ENCODE measurements around the gene KLHL29. TPM values are rescaled to one million over a fixed set of nuclear protein-coding genes. Genes with fewer than 3 reads are reported as not detected.
A peak's percentile ranks its signal among the peaks of the same experiment; 100 is the strongest.
"Not testable (repeated sequence)": the region's sequence is repeated elsewhere in the genome, so short reads cannot be mapped to it uniquely, and the experiment has no call there.

KLHL29 gene
- total RNA-seq, 1 donor from 2014 or later, result 6.9 TPM

DNA sequence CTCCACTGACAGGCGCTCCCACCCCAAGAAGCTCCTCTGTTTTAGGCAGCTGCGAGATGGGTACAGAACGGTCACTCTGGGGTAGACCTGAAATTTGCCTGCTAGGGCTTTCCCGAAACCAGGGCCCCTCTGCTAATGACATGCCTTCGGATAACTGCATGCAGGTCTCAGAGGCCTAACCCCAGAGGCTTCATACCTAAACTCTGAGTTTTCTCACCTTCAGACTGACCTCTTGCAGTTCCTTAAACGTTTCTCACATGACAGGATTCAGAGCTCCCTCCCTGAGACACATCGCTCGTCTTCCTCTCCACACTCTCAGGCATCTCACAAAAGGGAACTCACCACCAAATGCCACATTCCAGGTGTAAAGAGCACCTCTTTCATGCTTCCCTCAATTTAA is 11.3 kb upstream of the KLHL29 start:
- DNase-seq, result no peak

DNA sequence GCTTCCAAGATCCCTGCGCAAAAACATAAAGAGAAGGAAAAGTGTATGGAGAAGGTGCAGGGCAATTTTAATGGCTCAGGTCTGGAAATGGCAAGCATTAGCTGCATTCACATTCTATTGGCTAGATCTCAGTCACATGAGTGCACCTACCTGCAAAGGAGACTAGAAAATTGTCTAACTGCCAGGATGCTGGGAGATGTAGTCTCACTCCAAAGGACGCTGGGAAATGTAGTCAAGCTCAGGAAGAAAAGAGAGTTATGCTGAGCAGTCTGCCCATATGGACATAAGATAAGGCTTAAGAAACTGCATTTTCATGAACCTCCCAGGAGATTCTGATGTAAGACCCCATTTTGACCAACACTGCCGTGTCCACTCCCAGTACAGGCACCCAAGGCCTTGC is 9.5 kb upstream of the KLHL29 start:
- DNase-seq, result no peak

DNA sequence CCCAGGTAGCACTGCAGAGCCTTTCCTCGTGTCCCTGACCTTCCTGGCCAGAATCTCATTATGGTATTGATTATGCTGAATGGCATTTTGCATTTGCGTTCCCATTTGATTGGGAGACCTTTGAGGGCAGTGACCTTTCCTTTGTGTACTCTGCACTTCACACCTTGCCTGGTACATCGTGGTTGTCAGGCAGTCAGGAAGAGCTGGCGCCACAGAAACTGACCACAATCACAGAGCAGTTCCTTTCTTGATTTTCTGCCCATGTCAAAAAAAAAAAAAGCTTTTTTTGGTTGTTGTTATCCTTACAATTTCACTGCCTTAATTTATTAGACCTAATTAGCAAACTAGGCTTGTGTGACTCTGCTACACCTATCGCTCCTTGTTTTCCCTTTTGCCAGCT is 8.9 kb upstream of the KLHL29 start:
- no peak for DNase-seq

DNA sequence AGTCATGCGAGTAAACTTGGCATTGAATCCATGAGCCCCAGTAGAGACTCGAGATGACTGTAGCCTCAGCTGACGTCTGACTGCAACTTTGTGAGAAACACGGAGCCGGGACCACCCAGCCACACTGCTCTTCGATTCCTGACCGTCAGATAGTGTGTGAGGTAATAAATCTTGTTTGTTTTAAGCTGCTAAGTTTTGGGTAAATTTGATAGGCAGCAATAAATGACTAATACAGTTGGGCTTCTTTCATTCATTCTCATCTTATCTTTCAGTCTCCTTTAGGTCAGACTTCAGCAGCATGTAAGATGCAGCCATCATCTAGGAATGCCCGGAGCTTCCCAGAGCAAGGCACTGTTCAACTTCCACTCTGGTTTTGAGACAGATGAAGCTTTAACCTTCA is 8.0 kb upstream of the KLHL29 start:
- no peak for DNase-seq

DNA sequence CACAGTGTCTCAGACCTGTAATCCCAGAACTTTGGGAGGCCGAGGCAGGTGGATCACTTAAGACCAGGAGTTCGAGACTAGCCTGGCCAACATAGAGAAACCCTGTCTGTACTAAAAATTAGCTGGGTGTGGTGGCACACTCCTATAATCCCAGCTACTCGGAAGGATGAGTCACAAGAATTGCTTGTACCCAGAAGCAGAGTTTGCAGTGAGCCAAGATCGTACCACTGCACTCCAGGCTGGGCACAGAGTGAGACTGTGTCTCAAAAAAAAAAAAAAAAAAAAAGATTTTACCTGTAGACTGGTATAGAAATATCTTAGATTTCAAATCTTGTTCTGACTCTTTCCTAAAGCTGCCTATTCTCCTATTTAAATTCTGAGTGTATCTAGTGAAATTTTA is 7.2 kb upstream of the KLHL29 start:
- DNase-seq, result no peak

DNA sequence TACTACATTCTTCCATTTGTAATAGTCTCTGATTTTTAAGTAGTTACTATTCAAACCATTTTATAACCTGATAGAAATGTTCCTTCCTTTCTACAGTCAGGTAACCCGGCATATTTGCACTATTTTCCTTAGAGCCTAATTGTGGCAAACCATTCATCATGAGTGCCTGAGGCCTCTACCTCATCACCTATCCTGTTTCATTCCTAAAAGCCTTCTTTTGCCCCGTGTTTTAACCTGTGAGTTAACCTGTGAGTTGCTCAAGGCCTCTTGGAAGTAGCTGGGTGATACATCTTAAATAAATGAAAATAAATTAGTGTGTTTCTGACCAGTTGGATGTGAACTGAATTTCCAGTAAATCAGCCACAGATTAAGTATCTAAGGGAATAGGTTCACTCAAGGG is 6.5 kb upstream of the KLHL29 start:
- no peak for DNase-seq

DNA sequence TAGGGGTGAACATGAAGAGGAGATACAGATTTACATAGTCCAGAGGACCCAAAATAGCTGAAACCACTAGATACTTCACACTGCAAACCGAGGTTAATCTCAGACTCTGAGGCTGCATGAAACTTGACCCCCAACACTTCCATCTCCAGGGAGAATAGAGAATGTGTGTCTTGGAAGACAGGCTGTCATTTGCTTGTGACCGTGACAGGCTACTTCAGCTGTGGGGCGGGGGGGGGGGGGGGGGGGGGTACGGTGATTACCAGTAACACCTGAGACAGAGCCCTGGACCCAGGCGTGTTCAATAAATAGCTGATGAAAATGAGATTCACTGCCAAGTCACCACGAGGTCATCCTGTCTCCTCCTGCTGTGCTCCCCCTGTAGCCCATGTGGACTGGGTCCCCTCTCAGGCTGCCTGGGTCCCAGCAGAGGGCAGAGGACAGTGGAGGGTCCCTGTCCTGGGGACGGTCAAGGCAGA is 5.7 kb upstream of the KLHL29 start:
- DNase-seq, result no peak

DNA sequence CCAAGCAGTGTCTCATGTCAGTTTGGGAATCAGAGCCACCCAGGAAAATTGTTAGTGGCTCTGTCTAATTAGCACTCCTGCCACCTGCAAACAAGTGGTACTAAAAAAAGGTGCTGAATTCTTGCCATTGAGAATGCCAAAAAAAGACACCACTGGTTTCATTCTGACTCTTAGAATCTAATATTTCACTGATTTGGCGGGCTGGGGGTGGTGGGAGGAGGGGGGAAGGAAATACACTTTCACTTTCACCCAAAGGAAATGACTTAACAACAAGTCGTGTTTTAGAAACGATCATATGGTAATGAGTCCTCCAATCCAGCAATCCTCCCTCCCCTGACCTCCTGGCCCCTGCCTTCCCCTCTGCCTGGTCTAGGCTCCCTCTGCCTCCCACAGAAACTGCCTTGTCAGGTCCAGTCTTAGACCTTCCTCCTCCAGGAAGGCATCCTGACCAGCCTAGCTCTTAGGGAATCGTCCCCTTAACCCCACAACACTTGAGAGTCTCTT is 4.4 kb upstream of the KLHL29 start:
- no peak for DNase-seq

DNA sequence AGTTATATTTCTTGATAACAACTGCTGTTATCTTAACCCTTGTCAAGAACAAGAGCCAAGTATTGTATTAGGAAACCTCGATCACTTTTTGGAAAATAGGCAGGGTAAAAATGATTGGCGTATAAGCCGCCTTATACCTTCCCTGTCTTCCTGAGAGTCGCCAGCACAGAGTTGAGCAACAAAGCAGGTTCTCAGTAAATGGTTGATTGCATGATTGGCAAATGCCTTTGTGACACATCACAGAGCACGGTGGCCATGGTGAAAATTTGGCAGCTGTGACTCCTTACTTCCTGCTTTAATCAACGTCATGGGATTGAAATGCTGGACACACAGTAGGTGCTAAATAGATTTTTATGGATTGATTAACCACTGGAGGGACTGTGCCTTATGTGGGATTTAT is 3.9 kb upstream of the KLHL29 start:
- no peak for DNase-seq

DNA sequence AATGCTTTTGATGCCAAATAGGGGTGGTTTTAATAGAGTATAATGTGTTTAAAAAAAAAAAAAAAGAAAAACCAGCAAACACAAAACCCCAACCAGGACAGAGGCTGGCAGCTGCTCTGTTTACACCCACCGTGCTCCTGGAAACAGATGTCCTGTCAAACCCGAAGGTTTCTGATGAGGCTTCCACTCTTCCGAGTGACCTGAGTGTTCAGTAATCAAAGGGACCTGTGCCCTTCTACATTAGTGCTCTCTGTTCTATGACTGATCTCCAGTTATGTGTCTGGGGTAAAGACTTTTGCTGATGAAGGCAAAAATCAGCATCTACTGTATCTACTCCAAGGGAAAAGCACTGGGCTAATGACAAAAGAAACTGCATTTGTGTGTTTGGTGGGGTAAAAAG is 3.5 kb upstream of the KLHL29 start:
- no peak for DNase-seq

DNA sequence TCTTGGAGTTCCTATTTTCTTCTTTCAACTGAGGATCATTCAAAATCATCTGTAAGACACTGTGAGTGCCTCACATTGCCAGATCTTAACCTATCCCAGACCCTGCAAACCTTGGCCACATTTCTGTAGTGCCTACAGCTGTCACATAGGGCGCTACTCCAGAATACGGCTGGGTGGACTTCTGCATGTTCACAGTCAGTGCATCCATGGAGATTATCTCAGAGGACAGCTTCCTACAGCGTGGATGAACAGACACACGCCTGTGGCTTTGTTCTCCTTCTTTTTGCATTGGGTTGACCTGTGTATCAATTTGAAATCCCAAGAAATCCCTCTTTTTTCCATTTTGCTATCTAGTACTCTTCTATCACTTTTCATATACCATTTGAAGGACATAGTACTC is 1.9 kb upstream of the KLHL29 start:
- no peak for DNase-seq

DNA sequence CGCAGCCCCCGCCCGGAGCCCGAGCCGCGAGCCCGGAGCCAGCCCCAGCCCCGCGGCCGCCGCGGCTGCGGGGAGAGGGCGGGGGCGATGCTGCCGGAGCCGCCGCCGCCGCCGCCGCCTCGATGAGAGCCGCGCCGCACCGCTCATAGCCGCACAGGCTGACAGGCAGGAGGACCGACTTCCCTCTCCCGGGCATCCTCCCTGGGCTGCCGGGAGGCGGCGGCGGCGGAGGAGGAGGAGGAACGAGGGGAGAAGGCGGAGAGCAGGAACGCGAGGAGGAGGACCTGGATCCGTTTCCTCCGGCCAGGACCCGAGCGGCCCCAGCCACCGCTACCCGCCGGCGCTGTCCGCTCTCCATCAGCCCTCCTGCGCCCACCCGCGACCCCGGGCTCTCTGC is 370 bp downstream of the KLHL29 start:
- DNase-seq, result no peak

DNA sequence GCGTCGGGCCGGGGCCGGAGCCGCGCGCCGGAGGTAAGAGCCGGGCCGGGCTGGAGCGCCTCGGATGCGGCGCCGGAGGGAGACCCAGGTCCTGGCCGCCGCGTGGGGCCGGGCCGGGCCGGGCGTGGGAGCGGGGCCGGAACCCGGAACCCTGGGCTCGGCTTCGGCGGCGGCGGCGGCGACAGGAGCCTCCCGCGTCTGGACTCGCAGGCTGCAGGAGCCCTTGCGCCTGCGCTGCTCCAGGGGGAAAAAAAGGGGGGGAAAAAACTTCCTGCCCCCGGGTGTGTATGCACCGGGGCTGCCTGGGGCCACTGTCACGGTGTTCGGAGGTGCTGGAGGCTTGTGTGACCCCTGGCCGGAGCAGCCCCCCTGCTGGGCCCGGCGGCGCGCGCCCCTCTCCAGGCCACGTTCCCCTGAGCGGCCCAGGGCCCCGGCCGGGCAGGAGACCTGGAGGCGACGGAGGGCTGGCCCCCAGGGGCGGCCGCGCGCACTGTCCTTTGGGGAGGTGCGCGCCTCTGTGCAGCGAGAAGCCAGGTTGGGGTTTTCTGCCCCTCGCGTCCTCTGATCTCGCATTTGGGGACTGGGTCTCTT is 864 bp downstream of the KLHL29 start:
- DNase-seq, result no peak

DNA sequence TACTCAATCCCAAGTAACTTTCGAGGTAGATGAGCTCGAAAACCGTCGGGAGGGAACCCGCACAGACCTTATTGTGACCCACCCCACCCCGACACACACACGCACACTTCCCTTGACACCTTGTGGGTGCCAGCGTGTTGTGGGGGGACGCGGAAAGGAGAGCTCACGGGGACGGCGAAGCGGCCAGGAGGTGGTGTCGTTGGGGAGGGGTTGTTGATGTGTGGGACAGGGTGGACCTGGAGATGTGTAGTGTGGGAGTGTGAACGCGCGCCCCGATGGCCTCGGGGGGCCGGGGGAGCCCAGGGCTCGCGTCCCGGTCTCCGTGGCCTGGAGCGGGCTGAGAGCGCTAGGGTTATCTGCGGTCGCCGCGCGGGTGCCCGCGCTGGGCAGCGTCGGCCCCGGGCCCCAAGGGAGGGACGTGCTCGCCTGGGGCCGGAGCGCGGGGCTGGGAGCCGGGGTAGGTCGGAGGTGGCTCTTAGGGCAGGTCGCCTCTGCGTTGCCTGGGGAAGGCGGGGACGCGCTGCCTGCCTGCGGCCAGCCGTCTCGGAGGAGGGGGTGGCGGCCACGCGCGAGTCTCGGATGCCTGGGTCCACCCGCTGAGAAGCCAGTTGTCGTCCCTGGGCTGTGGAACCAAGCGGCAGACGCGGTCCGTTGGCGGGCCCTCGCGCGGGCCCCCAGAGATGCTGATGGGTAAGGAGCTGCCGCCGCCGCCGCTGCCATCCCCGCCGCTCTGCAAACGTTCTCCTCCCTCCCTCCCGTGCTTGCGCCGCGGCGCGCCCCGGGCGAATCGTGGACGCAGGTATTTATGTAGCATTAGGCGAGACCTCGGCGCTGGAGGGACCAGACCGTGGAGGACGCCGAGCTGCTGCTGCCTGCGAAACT is 1.6 kb downstream of the KLHL29 start:
- no peak for DNase-seq

DNA sequence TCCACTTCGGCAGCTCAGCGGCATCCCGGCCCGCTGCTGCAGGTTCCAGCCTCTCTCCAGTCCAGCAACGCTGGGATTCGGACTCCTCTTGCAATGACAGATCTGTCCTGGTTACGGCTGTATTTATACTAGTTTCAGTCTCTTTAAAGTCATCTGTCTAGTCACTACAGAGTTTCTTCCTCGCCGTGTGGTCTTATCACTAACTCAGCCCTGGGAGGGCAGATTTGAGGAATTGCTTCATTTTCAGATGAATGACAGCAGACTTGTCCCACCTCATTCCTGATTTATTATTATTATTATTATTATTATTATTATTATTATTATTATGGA is 2.2 kb downstream of the KLHL29 start:
- DNase-seq, result no peak

DNA sequence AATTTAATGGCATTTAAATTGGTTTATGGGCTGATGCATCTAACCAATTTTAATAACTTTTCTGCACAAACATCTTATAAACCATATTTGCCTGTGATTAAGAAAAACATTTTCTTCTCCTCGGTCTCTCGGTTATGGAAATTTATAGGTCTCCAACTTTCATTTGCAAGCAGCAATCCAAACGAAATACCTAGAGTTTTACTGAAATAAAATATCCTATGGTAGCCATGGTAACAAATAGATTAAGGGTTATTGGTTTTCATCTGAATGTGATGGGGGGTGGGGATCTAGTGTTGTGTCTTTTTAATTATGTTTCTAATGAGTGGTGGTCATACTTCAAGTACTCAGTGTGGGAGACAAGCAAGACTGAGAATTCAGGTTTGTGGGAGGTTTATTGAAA is 2.9 kb downstream of the KLHL29 start:
- no peak for DNase-seq

DNA sequence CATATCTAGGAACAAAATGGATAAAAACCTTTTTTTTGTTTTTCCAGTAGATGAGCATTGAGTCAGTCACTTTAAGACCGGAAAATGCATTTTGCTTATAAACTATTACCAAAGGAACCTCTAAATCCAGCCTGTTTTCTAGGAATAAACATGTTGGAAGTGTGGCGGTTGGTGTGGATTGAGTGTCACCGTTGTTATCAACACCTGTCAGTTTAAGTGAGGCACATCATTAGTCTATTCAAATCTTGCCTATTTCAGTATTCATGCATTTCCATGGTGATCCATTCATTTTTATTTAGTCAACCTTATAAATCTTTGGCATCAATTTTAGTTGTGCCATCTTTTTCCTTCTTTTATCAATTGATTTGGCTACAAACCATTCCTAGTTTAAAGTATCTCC is 3.3 kb downstream of the KLHL29 start:
- no peak for DNase-seq

DNA sequence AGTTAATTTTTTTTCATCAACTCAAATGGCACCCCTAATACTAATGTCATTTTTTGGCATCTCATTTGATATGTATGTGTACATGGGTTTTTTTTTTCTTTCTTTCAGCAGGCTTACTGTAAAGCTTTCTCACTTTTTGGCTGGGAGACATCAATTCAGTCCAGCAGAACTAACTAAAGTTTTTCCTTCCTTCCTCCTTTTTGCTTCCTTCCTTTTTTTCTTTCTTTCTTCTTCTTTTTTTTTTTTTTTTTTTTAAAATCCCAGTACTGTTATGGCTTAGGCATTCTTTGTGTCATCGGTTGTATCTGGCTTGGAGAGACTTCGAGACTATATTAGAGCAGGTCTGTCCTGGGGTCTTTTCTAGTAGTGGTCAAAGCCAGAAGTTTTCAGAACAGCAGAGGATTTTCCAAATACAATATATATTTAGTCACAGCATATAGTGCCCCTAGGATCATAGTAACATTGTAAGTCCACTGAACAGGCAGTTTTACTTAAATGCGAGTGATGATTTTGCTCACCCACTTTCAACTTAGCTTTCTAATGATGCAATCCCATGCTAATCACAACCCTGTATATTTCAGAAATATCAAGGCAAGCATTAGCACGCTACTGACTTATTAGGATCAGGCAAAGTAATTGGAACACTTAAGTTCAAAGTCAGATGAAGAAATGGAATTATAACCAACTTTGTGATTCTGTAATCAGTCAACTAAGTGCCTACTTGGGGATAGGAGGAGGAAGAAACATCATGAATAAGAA is 4.0 kb downstream of the KLHL29 start:
- no peak for DNase-seq

DNA sequence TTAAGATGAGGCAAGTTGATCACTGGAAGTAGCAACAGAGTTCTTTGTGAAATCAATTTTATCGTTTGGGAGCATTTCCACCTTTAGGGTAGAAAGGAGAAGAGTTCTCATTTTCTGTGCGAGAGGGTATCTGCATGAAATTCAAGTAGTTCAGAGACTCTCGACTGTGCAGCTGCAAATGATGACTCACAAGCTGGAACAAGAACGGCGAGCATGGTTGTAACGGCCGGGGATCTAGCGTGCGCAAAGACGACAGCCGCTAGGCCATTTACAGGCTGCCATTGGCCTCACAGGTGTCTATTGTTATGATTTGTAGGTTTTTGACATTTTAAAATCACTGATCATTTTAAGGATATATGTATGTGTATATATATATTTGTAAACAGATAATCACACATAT is 5.2 kb downstream of the KLHL29 start:
- DNase-seq, result peak; percentile 23

DNA sequence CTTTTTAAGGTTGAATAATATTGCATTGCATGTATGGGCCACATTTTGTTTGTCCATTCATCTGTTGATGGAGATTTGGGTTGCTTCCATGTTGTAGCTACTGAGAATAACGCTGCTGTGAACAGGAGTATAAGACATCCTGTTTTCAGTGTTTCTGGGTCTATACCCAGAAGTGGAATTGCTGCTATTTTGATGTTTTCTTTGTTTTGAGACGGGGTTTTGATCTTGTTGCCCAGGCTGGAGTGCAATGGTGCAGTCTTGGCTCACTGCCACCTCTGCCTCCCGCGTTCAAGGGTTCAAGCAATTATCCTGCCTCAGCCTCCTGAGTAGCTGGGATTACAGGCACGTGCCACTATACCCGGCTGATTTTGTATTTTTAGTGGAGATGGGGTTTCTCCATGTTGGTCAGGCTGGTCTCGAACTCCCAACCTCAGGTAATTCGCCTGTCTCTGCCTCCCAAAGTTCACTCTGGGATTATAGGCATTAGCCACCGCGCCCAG is 6.3 kb downstream of the KLHL29 start:
- DNase-seq, result not testable (repeated sequence)

DNA sequence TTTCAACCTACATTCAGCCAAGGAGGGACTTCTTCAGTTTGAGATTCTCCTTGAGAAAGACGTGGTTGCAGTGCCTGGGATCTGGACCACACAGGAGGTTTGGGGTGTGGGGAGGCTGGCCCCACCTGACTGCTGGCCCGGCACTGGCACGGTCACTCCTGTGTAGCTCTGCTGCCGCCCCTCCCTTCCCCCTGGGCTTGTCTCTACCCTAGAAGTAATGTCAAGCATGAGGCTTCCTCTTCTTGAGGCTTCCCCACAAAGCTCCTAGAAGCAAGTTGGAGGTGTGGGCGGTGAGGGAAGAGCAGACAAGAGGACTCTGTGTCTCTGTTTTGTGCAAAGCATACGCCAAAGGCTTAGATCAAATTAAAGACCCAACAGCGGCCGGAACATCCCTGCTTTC is 8.7 kb downstream of the KLHL29 start:
- no peak for DNase-seq

DNA sequence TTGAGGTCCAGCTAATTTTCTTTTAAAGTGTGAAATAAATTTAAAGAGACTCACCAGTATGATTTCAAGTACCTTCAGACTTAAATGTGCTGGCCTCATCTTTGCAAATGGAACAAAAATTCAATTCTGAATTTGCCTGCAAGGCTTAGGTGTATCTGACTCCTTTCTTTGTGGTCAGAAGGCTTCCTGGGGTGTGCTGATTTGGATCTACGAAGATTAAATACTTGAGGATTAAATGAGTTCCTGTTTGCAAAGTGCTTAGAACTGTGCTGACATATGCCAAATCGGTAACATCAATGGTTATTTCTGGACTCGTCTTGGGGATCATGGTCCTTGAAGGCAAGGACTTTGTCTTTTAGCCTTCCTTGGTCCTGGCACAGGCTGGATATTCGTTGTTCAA is 9.7 kb downstream of the KLHL29 start:
- no peak for DNase-seq

DNA sequence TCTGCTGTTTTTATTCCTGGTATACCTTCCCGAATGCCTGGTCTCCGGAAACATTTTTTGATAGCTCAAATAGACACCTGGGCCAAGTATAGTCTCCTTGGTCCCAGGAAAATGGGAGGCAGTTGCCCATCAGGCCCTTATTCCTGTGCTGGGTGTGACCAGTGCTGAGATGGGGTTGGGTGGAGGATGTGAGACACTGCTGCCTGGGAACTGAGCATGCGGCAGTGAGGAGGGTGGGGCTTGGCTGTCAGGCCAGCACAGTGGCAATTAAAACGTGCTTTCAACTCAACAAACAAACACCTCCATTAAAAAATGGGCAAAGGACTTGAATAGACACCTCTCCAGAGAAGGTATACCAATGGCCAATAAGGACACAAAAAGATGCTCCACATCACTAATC is 12.5 kb downstream of the KLHL29 start:
- DNase-seq, result no peak

Data from skin of body (tissue), 2 donors.